ENCODE data around the gene MPP2.
A peak's percentile ranks its signal among the peaks of the same experiment; 100 is the strongest.
"Not testable (repeated sequence)": the region's sequence is repeated elsewhere in the genome, so short reads cannot be mapped to it uniquely, and the experiment has no call there.

The MPP2 gene

DNA sequence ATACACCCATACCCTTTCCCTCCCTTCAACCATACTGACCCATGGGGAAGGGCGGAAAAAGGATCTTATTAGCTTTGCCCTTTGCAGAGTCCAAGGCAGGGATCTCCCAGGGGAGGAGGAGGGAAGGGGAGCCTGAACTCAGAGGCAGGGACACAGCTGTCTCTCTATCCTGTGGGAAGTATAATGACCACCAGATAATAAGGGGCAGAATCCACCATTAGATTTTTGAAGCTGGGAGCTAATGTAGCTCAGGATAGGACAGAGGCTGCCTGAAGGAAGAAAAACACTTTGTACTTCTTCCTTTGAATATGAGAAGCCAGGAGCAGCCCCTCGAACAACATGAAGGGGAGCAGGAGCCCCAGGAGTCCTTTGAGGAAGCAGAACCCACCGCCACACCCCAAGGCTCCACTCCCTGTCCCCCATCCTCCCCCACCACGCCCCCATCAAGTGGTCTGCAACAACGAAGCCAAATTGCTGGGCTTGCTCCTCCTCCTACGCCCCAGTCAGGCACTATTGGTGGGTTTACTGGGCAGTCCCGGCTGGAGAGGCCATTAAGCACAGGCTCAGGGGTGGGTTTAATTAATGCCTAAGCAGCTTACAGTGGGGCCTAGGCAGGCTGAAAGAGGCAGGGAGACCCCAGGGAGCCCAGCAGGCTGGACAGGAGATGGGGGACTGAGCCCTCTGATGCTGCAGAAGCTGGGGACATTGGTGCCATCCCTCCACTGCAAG is 5.3 kb downstream of the MPP2 start:
- DNase-seq (ENCODE audit: low read depth): no peak

GRCh38 chr17:43900858-43901754 is 6.2 kb downstream of the MPP2 start:
- no peak for DNase-seq (ENCODE audit: low read depth)

DNA sequence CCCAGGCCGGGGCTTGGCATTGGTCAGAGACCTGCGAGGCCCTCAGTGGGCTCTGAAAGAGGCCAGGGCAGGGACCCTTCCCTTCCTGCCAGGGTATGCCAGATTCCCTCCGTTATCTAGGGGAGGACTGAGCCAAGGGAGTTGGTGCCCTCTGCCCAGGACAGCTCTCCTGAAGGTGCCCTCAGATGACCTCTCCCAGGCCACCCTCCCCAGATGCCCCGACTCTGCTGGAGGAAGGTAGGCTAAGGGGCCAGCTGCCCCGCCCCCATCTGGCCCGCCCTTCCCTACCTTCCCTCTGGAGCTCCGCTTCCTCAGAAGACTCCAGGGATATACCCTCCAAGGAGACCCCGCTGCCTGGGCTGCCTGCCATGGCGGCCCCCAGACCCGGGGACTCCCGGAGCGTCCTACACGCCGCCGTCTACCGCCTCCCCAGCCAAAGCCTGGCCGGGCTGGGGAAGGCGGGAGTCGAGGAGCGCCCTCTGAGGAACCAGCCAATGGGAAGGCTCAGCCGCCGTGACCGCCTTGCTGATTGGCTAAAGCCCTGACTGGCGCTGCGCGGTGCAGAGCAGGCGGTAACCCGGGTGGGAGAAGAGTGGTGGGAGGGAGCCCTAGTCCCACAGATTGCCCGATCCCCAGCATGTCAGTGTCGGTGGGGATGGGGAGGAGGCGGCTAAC is 7.0 kb downstream of the MPP2 start:
- peak; percentile 68 for DNase-seq (ENCODE audit: low read depth)

DNA sequence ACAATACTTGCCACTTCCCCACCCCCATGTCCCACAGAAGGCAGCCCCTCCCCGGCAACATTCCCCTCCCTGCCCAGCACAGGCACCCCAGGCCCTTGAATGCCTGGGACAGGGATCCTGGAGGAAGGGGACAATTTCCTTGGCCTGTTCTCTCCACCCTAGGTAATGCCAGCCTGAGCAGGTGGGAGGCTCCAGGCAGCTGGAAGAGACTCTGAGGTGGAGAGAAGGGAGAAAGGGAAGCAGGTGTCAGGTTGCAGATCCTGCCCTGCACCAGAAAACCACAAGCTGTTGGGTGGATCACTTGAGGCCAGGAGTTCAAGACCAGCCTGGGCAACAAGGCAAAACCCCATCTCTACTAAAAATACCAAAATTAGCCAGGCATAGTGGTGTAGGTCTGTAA is 8.9 kb downstream of the MPP2 start:
- no peak for DNase-seq (ENCODE audit: low read depth)

- DNase-seq (ENCODE audit: low read depth): no peak
Observed at GRCh38 chr17:43897831-43898230, 9.5 kb downstream of the MPP2 start.

GRCh38 chr17:43894494-43894893 is 12.8 kb downstream of the MPP2 start:
- DNase-seq (ENCODE audit: low read depth): not testable (repeated sequence)

- DNase-seq (ENCODE audit: low read depth): no peak
Observed at GRCh38 chr17:43892647-43892952, 14.7 kb downstream of the MPP2 start.

DNA sequence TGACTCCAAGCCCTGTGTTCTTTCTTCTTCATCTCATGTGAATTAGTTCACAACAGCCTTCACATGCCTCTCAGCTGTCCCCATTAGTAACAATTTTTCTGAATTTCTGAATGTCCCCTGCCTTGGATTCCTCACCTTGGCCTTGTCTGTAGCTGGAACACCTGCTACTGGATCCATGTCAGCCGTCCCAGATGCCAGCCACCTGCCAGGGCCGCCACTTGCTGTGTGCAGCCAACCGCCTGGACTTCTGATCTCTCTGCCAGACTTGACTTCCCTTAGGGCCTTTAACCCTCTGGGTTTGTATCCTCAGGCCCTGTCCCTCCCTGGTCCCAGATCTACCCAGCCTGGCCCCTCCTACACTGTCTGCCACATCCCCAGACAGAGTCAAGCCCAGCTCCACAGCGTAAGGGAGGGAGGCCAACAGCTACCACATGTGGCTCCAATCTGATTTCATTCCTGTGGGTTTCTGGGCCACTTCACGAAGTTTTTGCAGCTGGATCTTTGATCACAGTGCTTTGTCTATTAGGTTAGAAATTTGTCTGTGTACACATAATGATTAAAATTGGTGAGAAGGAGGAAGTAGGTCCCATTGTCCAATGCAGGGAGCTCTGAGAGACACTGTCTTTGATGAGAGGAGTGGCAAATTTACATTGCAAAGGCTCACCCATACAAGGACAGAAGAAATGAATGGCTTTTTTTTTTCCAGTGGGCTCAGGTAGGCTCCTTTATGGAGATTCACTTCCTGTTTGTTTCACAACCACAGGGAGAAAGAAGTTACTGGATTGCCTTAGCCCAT is 15.3 kb downstream of the MPP2 start:
- no peak for DNase-seq (ENCODE audit: low read depth)

- DNase-seq (ENCODE audit: low read depth): no peak
Observed at GRCh38 chr17:43890240-43890639, 17.1 kb downstream of the MPP2 start.

DNA sequence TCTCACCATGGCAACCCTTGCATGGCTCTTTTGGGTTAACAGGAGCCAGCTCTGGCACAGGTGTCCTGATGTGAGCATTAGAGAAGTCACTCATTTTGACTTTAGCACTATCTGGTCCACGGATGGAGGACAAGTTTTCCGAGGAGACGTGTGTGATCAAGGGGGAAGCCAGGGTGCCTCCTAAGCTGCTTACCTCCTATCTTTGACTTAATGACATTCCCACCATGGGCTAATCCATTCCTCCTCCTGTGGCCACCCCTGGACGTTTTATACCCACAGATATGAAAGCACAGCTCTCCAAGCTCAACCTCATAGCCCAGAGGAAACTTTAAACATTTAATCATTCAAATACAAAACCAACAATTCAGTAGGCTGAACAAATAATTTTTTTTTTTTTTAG is 18.8 kb downstream of the MPP2 start:
- DNase-seq (ENCODE audit: low read depth): no peak

DNA sequence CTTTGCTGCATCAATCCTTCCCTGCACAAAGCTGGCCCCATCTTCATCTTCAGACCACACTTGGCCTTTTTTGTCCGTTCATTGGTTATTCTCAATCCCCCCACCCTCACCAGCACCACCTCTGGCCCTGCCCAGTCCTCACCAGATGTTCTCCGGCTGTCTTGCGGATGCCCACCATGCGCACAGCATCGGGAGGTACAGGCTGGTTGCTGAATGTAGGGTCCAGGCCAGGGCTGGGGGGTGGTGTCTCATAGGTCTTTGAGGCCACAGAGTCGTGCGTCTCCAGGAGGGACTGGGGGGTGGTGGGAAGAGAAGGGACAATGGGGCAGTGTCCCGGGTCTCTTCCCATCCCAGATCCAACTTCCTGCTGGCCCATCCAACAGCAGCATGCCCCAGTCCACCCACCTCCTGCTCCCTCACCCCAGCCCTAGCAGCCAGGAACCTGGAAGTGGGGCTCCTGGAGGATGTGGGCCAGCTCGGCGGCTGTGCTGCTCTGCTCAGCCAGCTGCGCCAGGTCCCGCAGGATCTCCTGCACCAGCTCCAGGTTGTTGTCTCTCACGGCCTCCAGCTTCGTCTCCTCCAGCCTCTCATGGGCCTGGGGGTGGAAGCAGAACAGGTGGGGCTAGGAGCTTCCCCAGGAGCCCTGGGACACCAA is 24.4 kb downstream of the MPP2 start:
- no peak for DNase-seq (ENCODE audit: low read depth)

DNA sequence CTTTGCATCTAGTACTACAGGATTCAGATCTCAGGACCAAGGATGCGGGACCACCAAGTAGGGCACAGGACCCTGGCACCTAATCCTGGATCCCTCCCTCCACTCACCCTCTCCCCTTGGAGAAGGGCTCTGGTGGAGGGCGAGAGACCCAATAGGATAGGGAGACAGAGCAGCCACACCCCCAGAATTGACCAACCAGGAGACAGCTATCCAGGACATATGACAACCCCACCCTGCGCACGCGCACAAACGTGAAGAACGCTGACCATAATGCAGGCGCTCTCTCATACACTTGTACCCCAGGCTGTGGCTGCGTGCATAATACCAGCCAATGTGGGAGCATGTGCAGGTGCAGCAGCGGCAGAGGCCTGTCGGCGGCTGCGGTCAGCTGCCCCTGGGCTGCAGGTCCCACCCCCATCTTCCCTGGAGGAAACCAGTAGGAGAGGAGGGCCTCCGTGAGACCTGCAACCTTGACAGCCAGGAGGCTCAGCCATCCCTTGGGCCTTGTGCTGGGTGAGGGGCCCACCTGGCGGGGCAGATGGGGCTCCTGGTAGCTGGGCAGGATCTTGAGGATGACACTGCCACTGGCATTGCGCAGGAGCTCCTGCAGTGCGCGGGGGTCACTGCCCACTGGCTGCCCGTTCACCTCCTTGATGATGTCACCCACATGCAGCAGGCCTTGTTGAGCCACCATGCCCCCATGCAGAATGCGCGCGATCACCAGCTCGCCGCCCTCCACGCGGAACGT is 25.4 kb downstream of the MPP2 start:
- DNase-seq (ENCODE audit: low read depth): no peak

DNA sequence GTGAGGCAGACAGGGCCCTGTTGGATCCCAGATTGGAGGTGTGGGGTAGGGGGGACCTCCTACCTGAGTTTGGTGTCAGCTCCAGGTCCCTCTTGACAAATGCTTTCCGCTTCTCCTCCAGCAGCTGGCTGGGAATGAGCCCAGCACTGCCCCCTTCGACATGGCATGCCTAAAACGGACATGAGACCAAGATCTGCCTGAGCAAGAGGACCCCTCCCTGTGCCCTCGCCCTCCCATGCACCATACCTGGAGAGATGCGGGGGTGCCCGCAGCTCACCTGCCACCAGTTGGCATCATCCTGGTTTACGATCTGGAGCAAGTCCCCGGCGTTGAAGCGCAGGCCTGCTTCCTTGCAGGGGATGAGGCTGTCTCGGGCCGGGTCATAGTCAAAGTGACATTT is 26.2 kb downstream of the MPP2 start:
- no peak for DNase-seq (ENCODE audit: low read depth)

DNA sequence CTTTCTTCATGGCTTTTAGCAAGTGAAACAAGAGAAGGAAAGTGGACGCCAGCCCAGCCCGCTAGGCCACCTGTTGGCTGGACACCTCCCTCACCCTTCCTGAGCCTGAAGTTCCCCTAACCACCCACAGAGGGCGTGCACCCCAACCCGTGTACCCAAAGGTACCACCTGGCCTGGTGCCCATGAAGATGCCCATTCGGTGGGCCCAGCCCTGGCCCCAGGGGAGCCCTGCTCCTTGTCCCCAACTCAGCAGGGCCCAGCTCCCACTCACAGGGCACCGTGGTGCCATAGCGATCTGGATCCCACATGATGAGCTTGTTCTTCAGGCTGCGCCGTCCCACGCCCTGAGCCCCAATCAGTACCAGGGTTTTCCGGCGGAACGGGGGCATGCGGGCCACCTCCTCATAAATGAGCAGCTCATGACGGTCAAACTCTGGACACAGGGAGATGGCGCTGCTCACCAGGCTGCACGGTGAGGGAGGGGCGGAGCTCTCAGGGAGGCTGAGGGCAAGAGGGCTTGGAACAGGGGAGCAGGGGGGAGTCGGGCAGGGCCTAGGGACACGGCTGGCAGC is 26.8 kb downstream of the MPP2 start:
- peak; percentile 26 for DNase-seq (ENCODE audit: low read depth)

GRCh38 chr17:43879723-43880419 is 27.5 kb downstream of the MPP2 start:
- DNase-seq (ENCODE audit: low read depth): no peak

DNA sequence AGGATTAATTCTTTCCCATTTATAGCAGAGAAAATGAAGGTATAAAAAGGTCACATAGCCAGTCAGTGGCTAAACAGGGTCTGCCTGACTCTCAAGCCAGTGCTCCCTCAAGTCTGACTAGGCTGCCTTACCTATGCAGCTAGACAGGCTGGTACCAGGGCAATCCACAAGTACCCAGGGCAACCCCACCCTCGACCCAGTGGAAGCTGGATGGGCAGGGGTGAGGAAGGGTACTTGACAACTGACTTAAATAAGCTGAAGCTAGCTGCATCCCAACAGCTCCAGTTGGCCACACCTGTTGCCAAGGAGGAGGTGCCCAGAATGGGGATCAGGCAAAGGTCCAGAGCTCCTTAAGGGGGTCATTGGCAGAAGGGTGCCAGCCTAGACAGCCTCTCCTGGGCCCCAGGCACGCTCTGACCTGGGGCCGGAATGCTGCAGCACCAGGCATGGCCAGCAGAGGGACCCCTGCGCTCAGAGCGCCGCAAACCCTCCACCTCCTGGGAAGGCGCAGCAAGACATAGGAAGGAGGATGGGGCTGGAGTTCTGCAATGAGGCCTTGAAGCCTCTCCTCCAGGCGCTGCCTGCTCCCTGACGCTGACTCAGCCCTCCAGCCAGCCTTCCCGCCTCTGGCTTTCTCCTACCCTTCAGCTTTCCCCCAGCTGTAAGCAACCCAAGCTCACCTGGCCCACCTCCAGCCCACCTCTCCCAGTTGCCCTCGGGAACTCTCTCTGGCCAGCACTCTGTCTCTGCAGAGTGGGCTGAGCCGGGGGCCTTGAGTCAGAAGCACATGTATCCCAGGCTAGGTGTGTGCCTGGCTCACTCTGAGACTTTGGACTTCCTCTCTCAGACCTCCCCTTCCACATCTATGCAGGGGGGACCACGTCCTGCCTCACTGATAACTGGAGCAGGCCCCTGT is 28.8 kb downstream of the MPP2 start:
- DNase-seq (ENCODE audit: low read depth): peak; percentile 56

GRCh38 chr17:43877451-43878155 is 29.7 kb downstream of the MPP2 start:
- DNase-seq (ENCODE audit: low read depth): no peak

DNA sequence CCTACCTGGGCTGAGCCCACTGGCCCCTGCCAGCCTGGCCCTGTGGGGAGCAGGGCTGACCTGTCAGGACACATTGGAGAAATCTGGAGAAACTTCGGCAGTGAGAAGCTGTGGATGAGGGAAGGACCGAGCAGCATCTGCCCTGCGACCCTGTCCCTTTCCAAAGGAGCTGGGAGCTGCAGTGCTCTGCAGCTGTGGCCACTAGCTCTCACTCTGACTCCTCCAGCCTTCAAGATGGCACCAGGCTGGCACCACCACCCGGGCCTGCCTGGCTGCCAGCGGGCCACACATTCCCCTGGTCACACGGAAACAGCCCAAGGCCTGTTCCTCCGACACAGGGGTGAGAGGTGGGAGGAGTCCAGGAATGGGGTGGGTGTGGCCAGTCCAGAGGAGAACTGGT is 30.3 kb downstream of the MPP2 start:
- no peak for DNase-seq (ENCODE audit: low read depth)

Data from activated T-helper 9 cell treated with anti-CD3 and anti-CD28 coated beads, Interleukin-2, amount 50 U/mL, for 16 hours (primary cell).